MG63 (cell line): ENCODE results near the gene PTBP2. TPM values are rescaled to one million over a fixed set of nuclear protein-coding genes. Genes with fewer than 3 reads are reported as not detected.

Experiments used
- DNase-seq: peaks from one replicate; pipeline ENCODE4 v3.0.0-alpha.2; 2020
- H3K27me3 ChIP-seq: fragments of 250-450 bp; sonication (Bioruptor Pico); 2 replicates; pipeline ENCODE4 v1.5.1; 2020; ENCODE audit warnings: mild to moderate bottlenecking, moderate library complexity
- H3K36me3 ChIP-seq: fragments of 250-450 bp; sonication (Bioruptor Pico); 2 replicates; pipeline ENCODE4 v1.5.1; 2020; ENCODE audit warnings: mild to moderate bottlenecking, moderate library complexity
- H3K4me3 ChIP-seq: fragments of 250-450 bp; sonication (Bioruptor Pico); 2 replicates; pipeline ENCODE4 v1.5.1; 2020; ENCODE audit warnings: mild to moderate bottlenecking, moderate library complexity
- H3K9me3 ChIP-seq: fragments of 250-450 bp; sonication (Bioruptor Pico); 2 replicates; pipeline ENCODE4 v1.5.1; 2020; ENCODE audit warnings: mild to moderate bottlenecking, moderate library complexity
- total RNA-seq: library from RNA; depleted of rRNA; stranded (reverse); fragments of >200 nt; shearing (Covaris generic); gene quantifications from 2 replicates; pipeline ENCODE4 v1.2.3, GENCODE V29; 2014; ENCODE audit warnings: low replicate concordance

The PTBP2 gene
- total RNA-seq, 1 experiment from 2014 or later: 45.6 TPM

DNA sequence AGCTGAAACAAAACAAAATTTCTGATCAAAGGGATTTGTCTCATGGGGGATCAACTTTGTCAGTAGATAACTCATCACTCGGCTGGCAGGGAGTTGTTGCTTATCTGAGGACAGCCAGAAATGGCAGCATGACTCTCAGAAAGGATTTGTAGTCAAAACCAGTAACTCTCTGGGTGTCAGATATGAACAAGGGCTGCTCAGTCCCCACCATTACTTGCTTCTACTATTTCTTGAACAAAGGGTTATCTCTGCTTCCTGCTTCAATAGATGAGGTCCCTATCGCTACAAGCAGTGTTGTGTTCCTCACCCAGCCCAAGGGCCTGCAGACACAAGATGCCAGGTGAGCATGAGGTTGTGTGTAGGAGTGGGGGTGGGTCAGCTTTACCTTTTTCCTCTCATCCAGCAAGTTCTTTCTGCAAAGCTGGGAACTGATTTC lies 116.2 kb downstream of the PTBP2 start:
- Histone ChIP-seq H3K27me3 (no peaks in the 10 kb centered on the region), H3K36me3 (no peaks in the 10 kb centered on the region; the same call in none of the 2 replicates), H3K9me3 (no peaks in the 10 kb centered on the region), H3K4me3 (no peak overlapping the region)
- DNase-seq: no peak

DNA sequence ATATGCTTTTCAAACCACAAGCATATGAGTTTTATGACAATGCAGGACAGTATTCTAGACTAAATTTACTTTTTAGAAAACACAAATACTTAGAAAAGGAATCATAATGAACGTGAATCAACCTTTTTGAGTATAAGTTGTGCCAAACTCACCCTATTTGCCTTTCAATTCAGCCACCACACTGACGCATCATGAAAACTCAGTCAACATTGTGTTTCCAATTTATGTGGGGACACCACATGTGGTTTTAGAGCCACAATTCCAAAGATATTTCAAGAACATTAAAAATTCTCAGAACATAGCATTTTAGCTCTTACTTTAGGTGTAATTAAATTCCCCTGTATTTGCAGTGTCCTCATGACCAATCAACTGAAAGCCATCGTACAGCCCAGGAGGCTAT lies 118.8 kb downstream of the PTBP2 start:
- no peaks in the 10 kb centered on the region for H3K36me3 ChIP-seq
- H3K27me3 ChIP-seq: no peaks in the 10 kb centered on the region
- no peaks in the 10 kb centered on the region for H3K9me3 ChIP-seq
- no peak overlapping the region for H3K4me3 ChIP-seq
- no peak for DNase-seq

DNA sequence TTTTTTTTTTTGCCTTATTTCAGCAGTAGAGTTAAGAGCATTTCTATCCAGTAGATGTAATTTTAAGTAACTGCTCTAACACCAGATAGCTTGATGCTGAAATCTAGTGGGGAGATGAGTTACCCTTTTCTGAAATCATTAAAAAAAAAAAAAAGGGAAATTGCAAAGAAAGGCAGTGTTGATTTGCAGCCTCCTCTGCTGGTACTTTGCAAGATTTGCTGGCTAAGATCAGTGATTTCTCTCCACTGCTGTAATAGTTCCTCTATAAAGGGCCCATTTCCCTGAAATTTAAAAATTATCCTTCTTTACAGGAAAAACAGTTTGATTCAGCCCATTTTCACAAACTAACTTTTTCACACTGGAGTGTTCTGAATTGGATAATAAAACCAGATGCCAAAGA lies 120.6 kb downstream of the PTBP2 start:
- no peaks in the 10 kb centered on the region for H3K27me3 ChIP-seq
- H3K4me3 ChIP-seq: no peak overlapping the region
- no peaks in the 10 kb centered on the region for H3K9me3 ChIP-seq
- DNase-seq: no peak
- H3K36me3 ChIP-seq: no peaks in the 10 kb centered on the region

DNA sequence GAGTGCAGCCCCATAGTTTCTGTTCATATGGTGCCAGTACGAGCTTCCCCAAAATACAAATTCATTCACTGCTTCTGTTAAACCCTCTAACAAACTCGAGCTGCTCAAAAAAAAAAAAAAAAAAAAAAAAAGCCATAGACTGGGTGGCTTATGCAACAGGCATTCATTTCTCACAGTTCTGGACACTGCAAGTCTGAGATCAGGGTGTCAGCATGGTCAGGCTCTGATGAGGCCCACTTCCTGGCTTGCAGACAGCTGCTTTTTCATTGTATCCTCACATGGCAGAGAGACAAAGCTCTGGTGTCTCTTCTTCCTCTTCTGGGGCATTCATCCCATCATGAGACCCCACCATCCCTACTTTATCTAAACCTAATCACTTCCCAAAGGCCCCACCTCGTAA lies 121.6 kb downstream of the PTBP2 start:
- no peak for DNase-seq
- Histone ChIP-seq H3K36me3 (no peaks in the 10 kb centered on the region), H3K9me3 (no peaks in the 10 kb centered on the region), H3K27me3 (no peaks in the 10 kb centered on the region), H3K4me3 (no peak overlapping the region)

DNA sequence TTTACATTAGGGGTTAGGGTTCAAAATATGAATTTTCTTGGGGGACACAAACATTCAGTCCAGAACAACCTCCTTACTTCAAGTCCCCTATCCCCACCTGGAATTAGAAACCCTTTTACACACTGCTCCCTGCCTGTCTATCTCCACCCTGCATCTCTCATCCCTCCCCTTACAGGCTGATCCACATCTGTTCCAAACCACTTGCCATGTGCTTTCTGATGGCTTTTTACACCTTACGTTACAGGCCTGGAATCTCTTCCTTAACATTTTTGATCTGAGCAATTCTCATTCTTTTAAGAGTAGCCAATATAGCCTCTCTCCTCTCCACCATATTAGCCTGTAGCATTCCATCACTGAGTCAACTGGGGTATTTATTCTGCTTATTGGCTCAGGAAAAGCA lies 122.0 kb downstream of the PTBP2 start:
- no peaks in the 10 kb centered on the region for H3K27me3 ChIP-seq
- no peaks in the 10 kb centered on the region for H3K36me3 ChIP-seq
- no peaks in the 10 kb centered on the region for H3K9me3 ChIP-seq
- DNase-seq: no peak
- H3K4me3 ChIP-seq: no peak overlapping the region

DNA sequence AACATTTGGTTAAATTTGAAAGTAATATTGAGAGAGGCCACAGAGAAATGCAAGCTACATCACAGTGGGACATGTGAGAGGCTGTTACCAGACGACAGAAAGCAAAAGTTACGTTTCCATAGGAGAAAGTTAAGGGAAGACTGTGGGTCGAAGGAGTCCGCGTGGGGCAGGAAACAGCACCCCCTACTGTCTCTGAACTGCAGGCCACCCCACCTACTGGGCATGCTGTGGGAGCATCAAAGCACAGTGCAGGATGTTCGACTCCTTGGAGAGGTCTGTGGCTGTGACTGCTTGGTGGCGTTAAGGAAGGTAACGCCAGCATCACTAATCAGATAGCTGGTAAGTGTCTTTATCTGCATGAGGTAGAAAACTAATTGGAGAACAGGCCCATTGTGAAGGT lies 123.9 kb downstream of the PTBP2 start:
- no peaks in the 10 kb centered on the region for H3K27me3 ChIP-seq
- DNase-seq: no peak
- no peaks in the 10 kb centered on the region for H3K9me3 ChIP-seq
- H3K36me3 ChIP-seq: no peaks in the 10 kb centered on the region
- H3K4me3 ChIP-seq: no peak overlapping the region

DNA sequence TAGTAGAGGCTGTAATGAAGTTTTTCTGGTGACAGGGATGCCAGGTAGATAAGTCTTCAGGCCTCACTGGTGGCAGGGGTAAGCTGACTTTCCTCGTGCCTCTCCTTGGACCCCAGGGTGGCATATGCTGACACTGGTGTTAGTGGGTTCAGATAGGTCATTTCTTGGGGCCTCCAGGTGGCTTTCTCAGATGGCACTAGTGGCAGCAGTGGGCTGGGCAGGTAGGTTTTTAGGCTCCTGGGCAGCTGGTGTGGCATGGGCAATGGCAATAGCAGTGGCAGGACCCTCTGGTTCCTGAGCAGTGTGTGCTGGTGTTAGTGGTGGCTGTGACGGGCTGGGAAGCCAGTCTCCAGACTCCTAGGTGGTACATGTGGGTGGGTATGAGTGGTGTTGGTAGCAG lies 140.3 kb downstream of the PTBP2 start:
- H3K36me3 ChIP-seq: no peaks in the 10 kb centered on the region
- H3K4me3 ChIP-seq: no peak overlapping the region
- DNase-seq: no peak
- no peaks in the 10 kb centered on the region for H3K27me3 ChIP-seq
- no peaks in the 10 kb centered on the region; the same call in 1 of the 2 replicates for H3K9me3 ChIP-seq

DNA sequence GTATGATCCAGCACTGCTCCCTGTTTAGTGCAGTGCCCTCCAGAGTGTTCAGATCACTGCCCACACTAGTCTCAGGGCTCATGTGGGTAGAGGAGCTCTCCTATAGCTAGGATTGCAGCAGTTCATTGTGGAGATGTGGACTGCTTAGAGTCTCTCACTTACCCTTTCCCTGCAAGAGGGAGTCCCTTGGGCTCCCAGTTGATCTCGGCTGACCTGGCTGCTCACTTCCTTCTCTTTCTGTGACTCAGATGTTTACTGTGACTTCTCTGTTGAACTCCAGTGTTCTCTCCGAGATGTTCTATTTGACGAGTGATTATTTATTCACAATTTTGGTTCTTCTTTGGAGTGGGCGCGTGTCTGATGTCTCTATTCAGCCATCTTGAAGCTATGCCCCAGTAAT lies 141.9 kb downstream of the PTBP2 start:
- Histone ChIP-seq H3K4me3 (no peak overlapping the region), H3K27me3 (no peaks in the 10 kb centered on the region), H3K9me3 (no peaks in the 10 kb centered on the region; the same call in 1 of the 2 replicates), H3K36me3 (no peaks in the 10 kb centered on the region)
- DNase-seq: no peak
